GM23338 (cell line): ENCODE data around the gene VASN.

Experiments used
- CTCF ChIP-seq, 2 experiments: fragments of 200-600 bp in 1 of 2; sonication (generic) in 1 of 2; conservative IDR thresholded peaks; 2 replicates each; pipeline versions ENCODE4 v1.5.1 to v1.6.1; 2016 to 2017; ENCODE audit warnings: antibody characterized with exemption in 2 of 2, low read depth in 2 of 2, mild to moderate bottlenecking in 2 of 2, moderate library complexity in 1 of 2
- EZH2 ChIP-seq: fragments of 200-600 bp; sonication (generic); IDR thresholded peaks from one replicate; pipeline ENCODE4 v1.8.0; 2017; ENCODE audit warnings: antibody characterized with exemption, mild to moderate bottlenecking, low read depth; ENCODE audit not compliant: unreplicated experiment
- POLR2AphosphoS5 ChIP-seq: IDR thresholded peaks from 2 replicates; pipeline ENCODE4 v1.6.1; 2016; ENCODE audit warnings: antibody characterized with exemption, low read depth
- REST ChIP-seq: IDR thresholded peaks from one replicate; pipeline ENCODE4 v1.6.1; 2018; ENCODE audit warnings: antibody characterized with exemption; ENCODE audit not compliant: unreplicated experiment

DNA sequence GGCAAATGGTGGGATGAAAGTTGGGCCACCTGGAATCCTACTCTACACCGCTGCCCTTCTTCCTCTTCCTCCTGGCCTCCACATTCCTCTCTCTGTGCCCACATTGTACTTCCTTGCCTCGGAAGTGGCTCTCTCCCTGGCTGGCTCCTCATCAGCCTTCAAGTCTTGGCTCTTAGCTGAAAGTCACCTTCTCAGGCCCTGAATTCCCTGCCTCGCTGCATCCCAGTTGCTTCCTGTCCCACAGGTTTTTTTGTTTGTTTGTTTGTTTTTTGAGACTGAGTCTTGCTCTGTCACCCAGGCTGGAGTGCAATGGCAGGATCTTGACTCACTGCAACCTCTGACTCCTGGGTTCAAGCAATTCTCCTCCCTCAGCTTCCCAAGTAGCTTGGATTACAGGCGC lies 18.0 kb upstream of the VASN start:
- no peak for TF ChIP-seq CTCF (conservative IDR thresholded peaks at IDR 0.05; ENCODE audit: low read depth in 2 of 2)
- TF ChIP-seq POLR2AphosphoS5 = no peak
- TF ChIP-seq EZH2 = no peak
- no peak for TF ChIP-seq REST
